ENCODE measurements around the gene SPEF2.
"Not testable (repeated sequence)": the region's sequence is repeated elsewhere in the genome, so short reads cannot be mapped to it uniquely, and the experiment has no call there.

The SPEF2 gene

DNA sequence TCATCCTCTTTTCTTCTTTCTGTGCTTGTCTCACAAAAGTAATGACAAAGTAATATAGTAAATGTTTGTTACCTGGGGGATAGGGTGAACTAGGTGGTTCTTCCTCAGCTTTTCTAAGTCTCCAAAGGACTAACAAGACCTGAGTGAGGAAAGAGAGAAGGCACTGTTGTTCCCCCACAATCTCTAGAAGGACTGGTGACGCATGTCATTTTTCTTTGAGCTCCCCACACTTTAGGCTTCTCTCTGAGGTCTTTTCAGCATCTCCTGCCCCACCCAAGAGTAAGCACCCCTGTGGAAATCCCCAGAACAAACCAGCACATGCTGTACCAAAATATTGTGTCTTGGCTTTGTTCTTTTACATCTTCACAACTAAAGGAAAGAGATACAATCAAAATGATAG is 236.6 kb downstream of the SPEF2 start:
- no peak for DNase-seq (ENCODE audit: low spot score)

DNA sequence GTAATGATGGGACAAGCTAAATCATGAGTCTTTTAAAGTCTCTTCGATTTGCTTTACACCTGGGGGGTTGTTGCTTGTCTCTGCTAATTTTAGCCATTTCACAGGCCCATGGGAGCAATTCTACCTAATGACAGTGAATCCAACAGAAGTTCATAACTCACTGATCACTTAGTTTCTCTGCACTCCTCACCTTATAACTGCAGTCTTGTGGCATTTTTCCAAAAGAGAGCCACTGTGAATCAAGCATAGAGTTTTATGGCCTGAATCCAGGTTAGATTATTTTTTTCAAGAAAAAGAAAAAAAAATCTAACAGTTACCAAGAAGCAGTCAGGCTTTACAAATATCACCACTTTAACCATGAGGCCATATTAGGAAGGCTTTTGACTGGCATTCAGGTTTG is 237.5 kb downstream of the SPEF2 start:
- no peak for DNase-seq (ENCODE audit: low spot score)

DNA sequence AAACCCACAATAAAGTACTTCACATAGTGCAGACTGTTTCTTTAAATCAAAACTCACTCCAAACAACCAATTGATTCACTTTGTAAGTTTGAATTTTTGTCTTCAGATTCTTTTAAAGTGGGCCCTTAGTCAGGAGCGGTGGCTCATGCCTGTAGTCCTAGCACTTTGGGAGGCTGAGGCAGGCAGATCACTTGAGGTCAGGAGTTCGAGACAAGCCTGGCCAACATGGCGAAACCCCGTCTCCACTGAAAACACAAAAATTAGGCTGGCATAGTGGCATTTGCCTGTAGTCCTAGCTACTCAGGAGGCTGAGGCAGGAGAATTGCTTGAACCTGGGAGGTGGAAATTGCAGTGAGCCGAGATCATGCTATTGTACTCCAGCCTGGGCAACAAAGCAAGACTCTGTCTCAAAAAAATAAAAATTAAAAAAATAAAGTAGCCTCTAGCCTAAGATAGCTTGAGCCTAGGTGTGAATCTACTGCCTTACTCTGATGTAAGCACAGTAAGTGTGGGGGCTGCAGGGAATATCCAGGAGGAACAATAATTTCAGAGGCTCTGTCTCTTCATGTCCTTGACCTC is 238.6 kb downstream of the SPEF2 start:
- not testable (repeated sequence) for DNase-seq (ENCODE audit: low spot score)

DNA sequence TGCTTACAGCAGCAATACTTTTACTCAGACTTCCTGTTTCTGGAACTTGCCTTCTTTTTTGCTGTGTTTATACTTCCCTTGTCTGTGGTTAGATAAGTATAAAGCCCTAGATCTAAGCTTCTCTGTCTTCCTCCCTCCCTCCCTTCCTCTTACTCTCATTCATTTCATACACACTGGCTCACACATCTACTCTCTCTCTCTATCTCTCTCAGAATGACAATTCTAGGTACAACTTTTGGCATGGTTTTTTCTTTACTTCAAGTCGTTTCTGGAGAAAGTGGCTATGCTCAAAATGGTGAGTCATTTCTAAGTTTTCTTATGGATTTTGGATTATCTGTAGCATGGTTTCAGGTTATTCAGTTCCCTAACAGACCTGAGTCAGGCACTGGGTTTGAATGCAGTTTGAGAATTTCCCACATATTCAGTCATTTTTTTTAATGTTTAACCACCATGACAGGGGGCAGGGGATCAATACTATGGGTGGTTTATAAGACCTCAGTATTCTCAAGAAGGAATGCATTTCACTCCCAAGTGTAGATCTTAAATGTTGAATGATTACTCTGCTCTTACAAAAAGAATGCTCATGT is 239.2 kb downstream of the SPEF2 start, which contains the start of gene IL7R:
TSS of gene IL7R (plus strand) at position 127 of the 587 bp plus-strand sequence. CDS start at position 214, 87 bp downstream.
- DNase-seq (ENCODE audit: low spot score): no peak

DNA sequence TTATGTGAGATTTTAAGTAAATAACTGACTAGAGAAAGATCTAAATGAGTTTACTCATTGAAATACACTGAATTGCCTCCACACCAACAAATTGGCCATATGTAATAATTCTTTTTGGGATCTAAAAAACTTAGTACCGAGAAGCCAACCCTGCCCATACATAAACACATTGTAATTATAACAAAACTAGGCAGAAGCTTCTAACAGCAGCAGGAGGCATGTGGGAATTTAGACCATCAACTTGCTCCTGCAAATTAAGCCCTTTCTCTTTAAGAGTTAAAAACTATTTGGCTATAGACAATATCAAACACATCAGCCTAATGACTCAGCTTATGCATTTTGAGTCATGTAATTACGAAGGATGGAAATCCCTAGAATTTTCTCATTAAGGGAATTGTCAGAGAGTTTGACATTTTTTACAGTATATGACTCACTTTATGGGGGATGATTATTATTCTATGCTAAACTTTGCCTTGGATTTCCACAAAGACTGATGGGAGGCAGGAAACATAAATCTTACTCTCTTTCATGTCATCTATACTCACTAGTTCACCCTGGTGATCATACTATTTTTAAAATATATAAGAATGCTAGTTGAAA is 240.0 kb downstream of the SPEF2 start:
- DNase-seq (ENCODE audit: low spot score): peak; percentile 91

DNA sequence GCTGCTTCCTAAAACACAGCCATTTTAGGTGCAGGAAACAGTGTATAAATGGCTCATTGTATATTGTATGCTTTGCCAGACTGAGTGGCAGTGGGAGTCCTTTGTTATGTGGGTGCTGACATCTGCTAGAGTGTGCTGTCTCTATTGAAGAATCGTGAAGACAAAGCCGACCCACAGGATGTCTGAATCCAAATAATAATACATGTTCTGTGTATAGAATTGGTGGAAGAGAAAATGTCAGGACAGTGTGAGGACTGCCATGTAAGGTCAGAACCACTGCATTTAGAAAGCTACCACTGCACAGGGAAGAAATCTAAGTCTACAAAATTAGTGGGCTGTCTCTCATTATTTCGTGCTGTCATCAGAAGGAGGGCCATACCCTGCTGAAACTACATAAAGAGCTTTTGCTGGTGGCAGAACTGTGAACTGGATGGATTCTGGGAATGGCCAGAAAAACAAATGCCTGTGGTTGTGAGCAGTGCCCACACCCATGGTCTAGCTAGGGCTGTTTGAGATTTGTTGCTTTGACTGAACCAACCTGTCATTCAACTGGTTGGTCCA is 241.5 kb downstream of the SPEF2 start:
- DNase-seq (ENCODE audit: low spot score): no peak

DNA sequence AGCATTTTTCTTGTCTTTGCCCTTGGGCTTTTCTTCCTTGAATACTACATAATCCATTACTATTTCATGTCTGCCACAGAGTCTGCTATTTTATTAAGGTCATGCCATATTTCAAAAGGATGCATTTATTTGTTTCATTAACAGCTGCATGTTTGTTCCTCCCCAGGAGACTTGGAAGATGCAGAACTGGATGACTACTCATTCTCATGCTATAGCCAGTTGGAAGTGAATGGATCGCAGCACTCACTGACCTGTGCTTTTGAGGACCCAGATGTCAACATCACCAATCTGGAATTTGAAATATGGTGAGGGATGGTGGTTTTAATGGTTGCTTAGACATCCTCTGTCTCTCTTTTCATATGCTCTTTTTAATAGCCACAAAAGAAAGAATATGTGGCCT is 243.0 kb downstream of the SPEF2 start:
- DNase-seq (ENCODE audit: low spot score): no peak

DNA sequence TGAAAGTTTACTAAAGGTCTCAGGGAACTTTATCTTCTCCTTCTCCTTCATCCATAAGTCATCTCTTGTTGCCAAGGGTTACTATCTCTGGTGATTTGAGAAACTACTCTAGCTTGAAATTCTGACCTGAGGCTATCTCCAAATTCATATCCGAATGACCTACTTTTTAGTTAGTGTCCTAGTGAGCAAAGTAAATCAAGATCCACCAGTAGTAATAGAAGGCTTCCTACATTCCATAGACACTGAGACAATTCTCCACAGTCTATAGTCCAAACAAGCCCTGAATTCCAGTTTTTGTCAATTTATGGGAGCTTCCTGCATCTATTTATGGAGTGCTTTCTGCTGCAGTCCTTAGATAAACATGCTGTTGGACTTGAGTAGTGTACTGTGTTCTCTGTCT is 244.1 kb downstream of the SPEF2 start:
- DNase-seq (ENCODE audit: low spot score): no peak

DNA sequence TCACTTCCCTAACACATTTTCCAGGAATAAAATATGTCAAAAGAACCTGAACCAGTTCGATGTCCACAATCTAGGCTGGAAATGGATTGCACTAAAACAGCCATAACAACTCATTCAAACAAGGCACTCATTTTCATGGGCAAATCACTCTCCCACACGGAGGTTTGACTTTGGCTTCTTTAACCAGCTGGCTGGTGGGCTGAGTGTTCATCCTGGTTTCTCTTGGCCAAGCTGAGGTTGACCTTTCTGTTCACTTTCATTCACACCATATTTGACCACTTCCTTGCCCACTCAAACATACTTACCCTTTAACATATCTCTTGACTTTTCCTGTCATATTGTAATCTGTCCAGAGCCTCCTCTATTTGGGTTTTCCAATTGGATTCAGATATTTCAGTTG is 244.5 kb downstream of the SPEF2 start:
- DNase-seq (ENCODE audit: low spot score): no peak

DNA sequence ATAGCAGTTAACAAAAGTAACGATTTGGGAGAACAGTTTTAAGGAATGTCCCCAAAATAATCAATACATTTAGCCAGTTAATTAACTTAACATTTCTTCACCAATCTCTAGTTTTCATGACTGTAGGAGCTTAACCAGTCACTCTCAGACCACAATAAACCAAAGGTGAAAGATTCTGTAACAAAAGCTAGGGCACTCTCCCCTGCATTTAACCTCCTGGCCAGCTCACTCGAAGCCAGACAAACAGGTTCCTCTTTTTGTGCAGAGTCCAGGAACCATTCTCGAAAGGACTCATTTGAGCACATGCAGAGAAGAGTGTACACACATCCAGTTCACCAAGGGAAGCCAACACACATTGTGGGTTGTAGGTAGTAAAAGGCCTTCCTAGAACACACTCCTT is 245.5 kb downstream of the SPEF2 start:
- no peak for DNase-seq (ENCODE audit: low spot score)
